Fibroblast of lung (primary cell): ENCODE results near the gene C3orf33. TPM values are rescaled to one million over a fixed set of nuclear protein-coding genes. Genes with fewer than 3 reads are reported as not detected.

Experiments used
- DNase-seq, 2 donors: peaks; one replicate each; pipeline versions ENCODE4 v3.0.0 to v3.0.0-alpha.2; 2010; ENCODE audit warnings: low read depth in 2 of 2
- H2AFZ ChIP-seq: 2 replicates; pipeline ENCODE4 v1.5.1; 2012; ENCODE audit warnings: low read length, control low read depth, inconsistent platforms
- H3K27ac ChIP-seq: 2 replicates; pipeline ENCODE4 v1.5.1; 2011; ENCODE audit warnings: low read length, control low read depth; ENCODE audit not compliant: insufficient read depth
- H3K27me3 ChIP-seq: 2 replicates; pipeline ENCODE4 v1.5.1; 2011; ENCODE audit warnings: mild to moderate bottlenecking, low read length; ENCODE audit not compliant: control insufficient read depth, insufficient read depth
- H3K36me3 ChIP-seq: 2 replicates; pipeline ENCODE4 v1.5.1; 2011; ENCODE audit warnings: low read length; ENCODE audit not compliant: control insufficient read depth, insufficient read depth
- H3K4me1 ChIP-seq: 2 replicates; pipeline ENCODE4 v1.5.1; 2011; ENCODE audit warnings: low read length; ENCODE audit not compliant: control insufficient read depth, insufficient read depth; ENCODE audit errors: extremely low read depth
- H3K4me2 ChIP-seq: 2 replicates; pipeline ENCODE4 v1.5.1; 2011; ENCODE audit warnings: low read length, control low read depth; ENCODE audit not compliant: insufficient read depth; ENCODE audit errors: extremely low read depth
- H3K4me3 ChIP-seq, 4 experiments: fragments of 200-600 bp in 1 of 4; sonication (generic) in 1 of 4; replicated peaks in 1 of 4; 2 replicates each; pipeline ENCODE4 v1.5.1; 2011 to 2016; ENCODE audit warnings: low read length in 4 of 4, low read depth in 3 of 4, mild to moderate bottlenecking in 3 of 4, control low read depth in 2 of 4, inconsistent platforms in 1 of 4, mixed read lengths in 1 of 4; ENCODE audit not compliant: insufficient read depth in 1 of 4; ENCODE audit errors: control extremely low read depth in 1 of 4
- H3K79me2 ChIP-seq: 2 replicates; pipeline ENCODE4 v1.5.1; 2012; ENCODE audit warnings: mild to moderate bottlenecking, low read length, inconsistent platforms; ENCODE audit not compliant: control insufficient read depth, insufficient read depth
- H3K9ac ChIP-seq: 2 replicates; pipeline ENCODE4 v1.5.1; 2011; ENCODE audit warnings: mild to moderate bottlenecking, low read length, control low read depth; ENCODE audit not compliant: insufficient read depth
- H3K9me3 ChIP-seq: 2 replicates; pipeline ENCODE4 v1.5.1; 2012; ENCODE audit warnings: low read depth, low read length; ENCODE audit not compliant: control insufficient read depth, insufficient read depth
- H4K20me1 ChIP-seq: 2 replicates; pipeline ENCODE4 v1.5.1; 2011; ENCODE audit warnings: low read length; ENCODE audit not compliant: control insufficient read depth, insufficient read depth; ENCODE audit errors: extremely low read depth
- EZH2 ChIP-seq: IDR thresholded peaks from 2 replicates; pipeline ENCODE4 v1.5.1; 2012; ENCODE audit warnings: low read length, control low read depth, mild to moderate bottlenecking; ENCODE audit errors: missing control alignments
- polyA plus RNA-seq, 2 donors: library from polyadenylated mRNA; depleted of rRNA in 1 of 2; stranded (reverse) in 1 of 2; unstranded in 1 of 2; fragments of >200 nt; gene quantifications; 2 replicates each; pipeline ENCODE4 v1.2.1, GENCODE V29; 2011 to 2012; ENCODE audit warnings: missing spikeins in 1 of 2
- total RNA-seq: library from RNA; depleted of rRNA; stranded (reverse); fragments of >200 nt; gene quantifications from 2 replicates; pipeline ENCODE4 v1.2.1, GENCODE V29; 2014
- TF ChIP-seq, protein P1 (sequence below), 2 donors: IDR thresholded peaks in 1 of 2; conservative IDR thresholded peaks in 1 of 2; 1 replicate in 1 of 2; 2 replicates in 1 of 2; pipeline ENCODE4 v1.5.1; 2011 to 2012; ENCODE audit warnings: low read length in 2 of 2, control low read depth in 1 of 2, inconsistent platforms in 1 of 2, low read depth in 1 of 2, mild to moderate bottlenecking in 1 of 2

C3orf33 gene
- total and polyA plus RNA-seq, 2 donors (not counting 1 experiment from before 2014, with no cell fraction given): 3.3 to 3.6 TPM

DNA sequence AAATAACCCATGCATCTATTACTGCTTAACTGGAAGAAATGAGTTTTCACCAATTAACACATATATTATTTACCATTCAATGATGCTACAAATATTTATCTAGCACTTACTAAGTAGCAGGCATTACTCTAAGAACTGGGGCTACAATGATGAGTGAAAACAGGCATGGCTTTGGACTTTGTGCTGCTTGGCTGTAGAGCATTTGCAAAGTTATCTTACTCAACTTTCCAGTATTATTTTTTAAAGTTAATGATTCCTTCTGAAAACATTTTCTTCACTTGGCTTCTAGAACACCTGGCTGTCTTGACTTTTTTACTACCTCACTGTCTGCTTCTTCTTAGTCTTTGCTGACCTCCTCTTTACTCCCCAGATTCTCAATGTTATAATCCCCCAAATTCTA is 1.8 kb downstream of the C3orf33 start:
- Histone ChIP-seq H3K4me3 (no peak overlapping the region), H3K9ac (no peak overlapping the region), H3K36me3 (no peaks in the 10 kb centered on the region), H2AFZ (no peak overlapping the region), H3K4me2 (no peak overlapping the region), H4K20me1 (no peaks in the 10 kb centered on the region), H3K27me3 (no peaks in the 10 kb centered on the region), H3K27ac (no peak overlapping the region), H3K4me1 (no peaks in the 10 kb centered on the region), H3K9me3 (no peaks in the 10 kb centered on the region), H3K79me2 (no peaks in the 10 kb centered on the region)
- no peak for DNase-seq
- TF ChIP-seq EZH2: no peak
- TF ChIP-seq, protein P1, sequence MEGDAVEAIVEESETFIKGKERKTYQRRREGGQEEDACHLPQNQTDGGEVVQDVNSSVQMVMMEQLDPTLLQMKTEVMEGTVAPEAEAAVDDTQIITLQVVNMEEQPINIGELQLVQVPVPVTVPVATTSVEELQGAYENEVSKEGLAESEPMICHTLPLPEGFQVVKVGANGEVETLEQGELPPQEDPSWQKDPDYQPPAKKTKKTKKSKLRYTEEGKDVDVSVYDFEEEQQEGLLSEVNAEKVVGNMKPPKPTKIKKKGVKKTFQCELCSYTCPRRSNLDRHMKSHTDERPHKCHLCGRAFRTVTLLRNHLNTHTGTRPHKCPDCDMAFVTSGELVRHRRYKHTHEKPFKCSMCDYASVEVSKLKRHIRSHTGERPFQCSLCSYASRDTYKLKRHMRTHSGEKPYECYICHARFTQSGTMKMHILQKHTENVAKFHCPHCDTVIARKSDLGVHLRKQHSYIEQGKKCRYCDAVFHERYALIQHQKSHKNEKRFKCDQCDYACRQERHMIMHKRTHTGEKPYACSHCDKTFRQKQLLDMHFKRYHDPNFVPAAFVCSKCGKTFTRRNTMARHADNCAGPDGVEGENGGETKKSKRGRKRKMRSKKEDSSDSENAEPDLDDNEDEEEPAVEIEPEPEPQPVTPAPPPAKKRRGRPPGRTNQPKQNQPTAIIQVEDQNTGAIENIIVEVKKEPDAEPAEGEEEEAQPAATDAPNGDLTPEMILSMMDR (conservative IDR thresholded peaks at IDR 0.05 in 1 of 2, IDR thresholded peaks at IDR 0.05 in 1 of 2; ENCODE audit: low read depth in 1 of 2, low read length in 2 of 2): no peak

- TF ChIP-seq, protein P1 (conservative IDR thresholded peaks at IDR 0.05 in 1 of 2, IDR thresholded peaks at IDR 0.05 in 1 of 2; ENCODE audit: low read depth in 1 of 2, low read length in 2 of 2): no peak
- no peak for TF ChIP-seq EZH2
- H3K9ac ChIP-seq: no peak overlapping the region
- no peak for DNase-seq
- no peaks in the 10 kb centered on the region for H3K27me3 ChIP-seq
- H3K4me2 ChIP-seq: no peak overlapping the region
- H4K20me1 ChIP-seq: no peaks in the 10 kb centered on the region
- no peaks in the 10 kb centered on the region for H3K36me3 ChIP-seq
- H2AFZ ChIP-seq: no peak overlapping the region
- H3K4me1 ChIP-seq: no peaks in the 10 kb centered on the region
- no peak overlapping the region for H3K4me3 ChIP-seq
- no peaks in the 10 kb centered on the region for H3K9me3 ChIP-seq
- no peak overlapping the region for H3K27ac ChIP-seq
- H3K79me2 ChIP-seq: no peaks in the 10 kb centered on the region
These were observed 13.5 kb downstream of the C3orf33 start for GRCh38 chr3:155792532-155792931.

DNA sequence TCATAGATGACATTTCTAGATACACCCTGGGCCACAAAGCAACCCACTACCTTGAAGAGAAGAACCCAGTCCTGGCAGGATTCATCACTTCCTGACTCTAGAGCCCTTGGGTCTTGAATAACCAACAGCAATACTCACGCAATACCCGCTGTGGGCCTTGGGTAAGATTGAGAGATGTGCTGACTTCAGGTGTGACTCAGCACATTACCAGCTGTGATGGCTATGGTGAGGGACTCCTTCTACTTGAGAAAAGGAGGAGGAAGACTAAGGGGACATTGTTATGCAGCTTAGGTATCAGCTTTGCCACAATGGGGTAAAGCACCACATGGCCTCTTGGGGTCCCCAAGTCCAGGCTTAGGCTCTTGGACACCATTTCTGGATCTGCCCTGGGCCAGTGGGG is 14.9 kb downstream of the C3orf33 start:
- Histone ChIP-seq H3K27ac (no peak overlapping the region), H3K79me2 (no peaks in the 10 kb centered on the region), H3K4me2 (no peak overlapping the region), H3K9me3 (no peaks in the 10 kb centered on the region), H4K20me1 (no peaks in the 10 kb centered on the region), H3K27me3 (no peaks in the 10 kb centered on the region), H3K9ac (no peak overlapping the region), H2AFZ (no peak overlapping the region), H3K4me1 (no peaks in the 10 kb centered on the region), H3K36me3 (no peaks in the 10 kb centered on the region), H3K4me3 (no peak overlapping the region)
- peak; percentile 20 to 23 for DNase-seq
- TF ChIP-seq, protein P1 (conservative IDR thresholded peaks at IDR 0.05 in 1 of 2, IDR thresholded peaks at IDR 0.05 in 1 of 2; ENCODE audit: low read depth in 1 of 2, low read length in 2 of 2): no peak
- no peak for TF ChIP-seq EZH2
